ENCODE data around the gene MAP1LC3B2.

MAP1LC3B2 gene

GRCh38 chr12:116595672-116596071 is 36.5 kb downstream of the MAP1LC3B2 start:
- DNase-seq (ENCODE audit: low read depth) = no peak

GRCh38 chr12:116597886-116598285 is 38.7 kb downstream of the MAP1LC3B2 start:
- DNase-seq (ENCODE audit: low read depth) = no peak

- DNase-seq (ENCODE audit: low read depth) = no peak
Measured at GRCh38 chr12:116598311-116599284, 39.4 kb downstream of the MAP1LC3B2 start.

GRCh38 chr12:116599285-116600136 is 40.3 kb downstream of the MAP1LC3B2 start:
- peak; percentile 73 for DNase-seq (ENCODE audit: low read depth)

- DNase-seq (ENCODE audit: low read depth) = peak; percentile 49
Measured at GRCh38 chr12:116600959-116601918, 42.1 kb downstream of the MAP1LC3B2 start.

- DNase-seq (ENCODE audit: low read depth) = no peak
Measured at GRCh38 chr12:116601933-116602810, 43.0 kb downstream of the MAP1LC3B2 start.

- no peak for DNase-seq (ENCODE audit: low read depth)
Measured at GRCh38 chr12:116603546-116604177, 44.5 kb downstream of the MAP1LC3B2 start.

- no peak for DNase-seq (ENCODE audit: low read depth)
Measured at GRCh38 chr12:116604178-116604895, 45.2 kb downstream of the MAP1LC3B2 start.

- DNase-seq (ENCODE audit: low read depth) = no peak
Measured at GRCh38 chr12:116604951-116605641, 45.9 kb downstream of the MAP1LC3B2 start.

GRCh38 chr12:116606397-116606796 is 47.2 kb downstream of the MAP1LC3B2 start:
- DNase-seq (ENCODE audit: low read depth) = no peak

GRCh38 chr12:116607039-116607438 is 47.9 kb downstream of the MAP1LC3B2 start:
- no peak for DNase-seq (ENCODE audit: low read depth)

GRCh38 chr12:116609319-116610114 is 50.3 kb downstream of the MAP1LC3B2 start:
- DNase-seq (ENCODE audit: low read depth) = no peak

GRCh38 chr12:116610971-116611541 is 51.9 kb downstream of the MAP1LC3B2 start:
- no peak for DNase-seq (ENCODE audit: low read depth)

- no peak for DNase-seq (ENCODE audit: low read depth)
Measured at GRCh38 chr12:116612436-116612835, 53.3 kb downstream of the MAP1LC3B2 start.

GRCh38 chr12:116613256-116613655 is 54.1 kb downstream of the MAP1LC3B2 start:
- DNase-seq (ENCODE audit: low read depth) = no peak

GRCh38 chr12:116614194-116614915 is 55.2 kb downstream of the MAP1LC3B2 start:
- no peak for DNase-seq (ENCODE audit: low read depth)
